HG03135 (cell line): ENCODE data around the gene GRPEL2.
"Not testable (repeated sequence)": the region's sequence is repeated elsewhere in the genome, so short reads cannot be mapped to it uniquely, and the experiment has no call there.

ENCODE experiments used
- ATAC-seq: cut with Tn5 transposase; IDR thresholded peaks from one replicate; pipeline ENCODE4 v1.9.1; 2021; ENCODE audit warnings: mild to moderate bottlenecking, moderate library complexity; ENCODE audit not compliant: unreplicated experiment

Gene GRPEL2

DNA sequence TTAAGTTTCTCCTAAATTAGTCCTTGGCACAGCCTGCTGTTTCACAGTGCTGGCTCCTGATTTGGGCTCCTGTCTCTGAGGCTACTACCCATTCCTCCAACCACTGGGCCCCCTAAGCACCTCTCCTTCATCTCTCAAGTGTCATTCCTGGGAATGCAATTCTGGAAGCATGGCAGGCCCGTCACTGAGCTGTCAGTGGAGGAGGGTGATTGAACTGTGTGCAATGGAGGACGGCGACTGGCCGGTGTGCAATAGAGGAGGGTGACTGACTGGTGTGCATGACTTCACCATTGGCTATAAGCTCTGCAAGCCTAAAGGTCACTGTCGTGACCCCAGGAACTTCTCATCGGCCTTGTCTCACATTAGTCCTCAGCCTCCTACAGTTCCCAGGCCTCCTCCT, 46.2 kb downstream of the GRPEL2 start:
- no peak for ATAC-seq

GRCh38 chr5:149392718-149393117, 47.4 kb downstream of the GRPEL2 start:
- ATAC-seq: no peak

GRCh38 chr5:149394996-149395395, 49.7 kb downstream of the GRPEL2 start:
- ATAC-seq: not testable (repeated sequence)

- ATAC-seq: no peak
These were observed 52.2 kb downstream of the GRPEL2 start for GRCh38 chr5:149397530-149397929.

- ATAC-seq: not testable (repeated sequence)
These were observed 53.5 kb downstream of the GRPEL2 start for GRCh38 chr5:149398747-149399266.

DNA sequence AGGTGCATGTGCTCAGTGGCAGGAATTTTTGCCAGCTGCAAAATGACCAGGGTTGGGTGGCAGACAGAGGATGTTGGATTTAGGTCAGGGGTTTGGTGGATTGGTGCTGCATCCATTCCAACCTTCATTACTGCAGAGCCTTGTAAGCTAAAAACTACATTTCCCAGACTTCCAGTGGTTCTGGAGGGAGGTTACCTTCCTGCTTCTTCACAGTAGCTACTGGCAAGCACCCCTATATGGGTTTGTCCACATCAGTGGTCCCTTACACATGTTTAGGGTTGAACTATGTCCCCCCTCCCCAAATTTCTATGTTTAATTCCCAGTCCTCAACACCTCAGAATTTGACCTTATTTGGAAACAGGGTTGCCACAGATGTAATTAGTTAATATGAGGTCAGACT, 54.5 kb downstream of the GRPEL2 start:
- ATAC-seq: no peak

GRCh38 chr5:149400304-149400703, 55.0 kb downstream of the GRPEL2 start:
- no peak for ATAC-seq

GRCh38 chr5:149401051-149401450, 55.8 kb downstream of the GRPEL2 start:
- no peak for ATAC-seq

DNA sequence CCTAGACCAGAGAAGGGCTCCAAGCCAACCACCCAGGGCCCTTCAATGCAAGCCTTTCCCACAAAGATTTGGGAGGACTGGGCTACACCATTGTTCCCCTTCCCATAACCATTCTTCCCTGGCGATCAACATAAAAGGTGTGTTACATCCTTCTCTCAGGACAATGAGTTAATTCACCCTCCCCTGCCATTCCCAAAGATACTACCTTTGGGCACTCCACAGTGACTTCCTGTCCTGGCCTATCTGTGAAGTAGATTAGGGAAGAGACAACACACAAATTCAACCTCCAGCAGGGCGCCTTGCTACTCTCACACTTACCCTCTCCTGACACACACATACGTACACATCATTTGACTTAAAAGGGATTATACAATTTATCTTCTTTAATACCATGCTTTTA, 57.0 kb downstream of the GRPEL2 start:
- no peak for ATAC-seq
